Astrocyte (in vitro differentiated cells and primary cell): ENCODE measurements around the gene RIPOR3. TPM values are rescaled to one million over a fixed set of nuclear protein-coding genes. Genes with fewer than 3 reads are reported as not detected.
"Not testable (repeated sequence)": the region's sequence is repeated elsewhere in the genome, so short reads cannot be mapped to it uniquely, and the experiment has no call there.

Experiments
- DNase-seq: peaks from one replicate; pipeline ENCODE4 v3.0.0-alpha.2; 2010; ENCODE audit warnings: low read depth
- FAIRE-seq: peaks from 2 replicates; lab custom pipeline; 2011; peaks lifted over from hg19 to GRCh38; lab: Jason Lieb, UNC
- H2AFZ ChIP-seq: 2 replicates; pipeline ENCODE4 v1.6.0; 2012; ENCODE audit warnings: low read depth, low read length, inconsistent platforms
- H3K27ac ChIP-seq: 2 replicates; pipeline ENCODE4 v1.5.1; 2011; ENCODE audit warnings: low read depth, low read length, inconsistent platforms
- H3K27me3 ChIP-seq: 2 replicates; pipeline ENCODE4 v1.6.0; 2011; ENCODE audit warnings: low read length, inconsistent platforms; ENCODE audit not compliant: insufficient read depth
- H3K36me3 ChIP-seq: 2 replicates; pipeline ENCODE4 v1.5.1; 2011; ENCODE audit warnings: low read length, inconsistent platforms; ENCODE audit not compliant: insufficient read depth
- H3K4me1 ChIP-seq: 2 replicates; pipeline ENCODE4 v1.5.1; 2011; ENCODE audit warnings: low read length, inconsistent platforms; ENCODE audit not compliant: insufficient read depth
- H3K4me2 ChIP-seq: 2 replicates; pipeline ENCODE4 v1.6.0; 2012; ENCODE audit warnings: low read length, inconsistent platforms
- H3K4me3 ChIP-seq: 2 replicates; pipeline ENCODE4 v1.5.1; 2011; ENCODE audit warnings: low read depth, mild to moderate bottlenecking, low read length, inconsistent platforms; ENCODE audit not compliant: insufficient read depth
- H3K79me2 ChIP-seq: 2 replicates; pipeline ENCODE4 v1.6.0; 2012; ENCODE audit warnings: mild to moderate bottlenecking, low read length, inconsistent platforms; ENCODE audit not compliant: insufficient read depth
- H3K9ac ChIP-seq: 2 replicates; pipeline ENCODE4 v1.6.0; 2012; ENCODE audit warnings: mild to moderate bottlenecking, low read length, inconsistent platforms
- H3K9me3 ChIP-seq: 2 replicates; pipeline ENCODE4 v1.5.1; 2012; ENCODE audit warnings: low read depth, mild to moderate bottlenecking, low read length, inconsistent platforms; ENCODE audit not compliant: insufficient read depth
- H4K20me1 ChIP-seq: 2 replicates; pipeline ENCODE4 v1.6.0; 2012; ENCODE audit warnings: low read length, inconsistent platforms; ENCODE audit not compliant: insufficient read depth
- H3K27ac Mint-ChIP-seq: one replicate; pipeline ENCODE4 v1.8.0; 2021; ENCODE audit warnings: mild to moderate bottlenecking, mixed read lengths; ENCODE audit not compliant: unreplicated experiment
- H3K27me3 Mint-ChIP-seq: one replicate; pipeline ENCODE4 v1.8.0; 2021; ENCODE audit warnings: low read depth, mixed read lengths; ENCODE audit not compliant: unreplicated experiment
- H3K36me3 Mint-ChIP-seq: one replicate; pipeline ENCODE4 v1.8.0; 2021; ENCODE audit warnings: low read depth, mixed read lengths; ENCODE audit not compliant: unreplicated experiment
- H3K4me1 Mint-ChIP-seq: one replicate; pipeline ENCODE4 v1.8.0; 2021; ENCODE audit warnings: low read depth, mixed read lengths; ENCODE audit not compliant: unreplicated experiment
- H3K4me3 Mint-ChIP-seq: one replicate; pipeline ENCODE4 v1.8.0; 2021; ENCODE audit warnings: mild to moderate bottlenecking, moderate library complexity, mixed read lengths; ENCODE audit not compliant: unreplicated experiment
- H3K9me3 Mint-ChIP-seq: one replicate; pipeline ENCODE4 v1.8.0; 2021; ENCODE audit warnings: mild to moderate bottlenecking, mixed read lengths; ENCODE audit not compliant: unreplicated experiment
- CTCF ChIP-seq: IDR thresholded peaks from 2 replicates; pipeline ENCODE4 v1.5.1; 2011; ENCODE audit warnings: low read depth, mild to moderate bottlenecking, inconsistent platforms, low read length, moderate library complexity; ENCODE audit not compliant: insufficient read depth
- EZH2 ChIP-seq: IDR thresholded peaks from 2 replicates; pipeline ENCODE4 v1.6.1; 2012; ENCODE audit warnings: mild to moderate bottlenecking, low read length, inconsistent platforms; ENCODE audit not compliant: insufficient read depth
- total RNA-seq: library from RNA; stranded (reverse); gene quantifications from 2 replicates; pipeline ENCODE4 v1.2.1, GENCODE V29; 2021

Gene RIPOR3
- total RNA-seq, 1 donor from 2014 or later: 0.39 TPM

- Histone ChIP-seq H3K4me1 (no peaks in the 10 kb centered on the region), H3K9me3 (peaks cover 8% of the 10 kb centered on the region), H3K9ac (no peak overlapping the region), H3K4me2 (no peak overlapping the region), H3K27ac (no peak overlapping the region), H4K20me1 (no peaks in the 10 kb centered on the region), H2AFZ (no peak overlapping the region), H3K79me2 (no peaks in the 10 kb centered on the region), H3K36me3 (no peaks in the 10 kb centered on the region), H3K4me3 (no peak overlapping the region), H3K27me3 (no peaks in the 10 kb centered on the region)
- Mint-ChIP-seq H3K27ac (no peak overlapping the region), H3K36me3 (no peaks in the 10 kb centered on the region), H3K27me3 (peaks cover 2% of the 10 kb centered on the region), H3K9me3 (peaks cover 1% of the 10 kb centered on the region), H3K4me1 (peaks cover 4% of the 10 kb centered on the region), H3K4me3 (no peak overlapping the region)
- DNase-seq (no peak), FAIRE-seq (no peak)
- TF ChIP-seq EZH2 (no peak), CTCF (no peak)
Measured at GRCh38 chr20:50621068-50621665, 70.2 kb downstream of the RIPOR3 start.

GRCh38 chr20:50620459-50620858 lies 70.9 kb downstream of the RIPOR3 start:
- H3K4me3 ChIP-seq, H3K27ac ChIP-seq, H3K36me3 Mint-ChIP-seq, H4K20me1 ChIP-seq, FAIRE-seq, H3K4me3 Mint-ChIP-seq, DNase-seq, H3K27me3 ChIP-seq, H2AFZ ChIP-seq, H3K4me1 Mint-ChIP-seq, H3K27me3 Mint-ChIP-seq, H3K36me3 ChIP-seq, H3K9me3 ChIP-seq, H3K79me2 ChIP-seq, H3K27ac Mint-ChIP-seq, H3K4me1 ChIP-seq, H3K9me3 Mint-ChIP-seq, H3K4me2 ChIP-seq, H3K9ac ChIP-seq: not testable (repeated sequence)

GRCh38 chr20:50618537-50618936 lies 72.8 kb downstream of the RIPOR3 start:
- Histone ChIP-seq H3K9me3 (peaks cover 8% of the 10 kb centered on the region), H3K36me3 (no peaks in the 10 kb centered on the region), H4K20me1 (no peaks in the 10 kb centered on the region), H3K27ac (no peak overlapping the region), H3K9ac (no peak overlapping the region), H3K27me3 (peaks cover 2% of the 10 kb centered on the region), H3K4me1 (no peaks in the 10 kb centered on the region), H3K79me2 (no peaks in the 10 kb centered on the region), H3K4me2 (no peak overlapping the region), H2AFZ (no peak overlapping the region), H3K4me3 (no peak overlapping the region)
- Mint-ChIP-seq H3K4me3 (peak overlapping the region; percentile 31), H3K27ac (no peak overlapping the region), H3K27me3 (peaks cover under 1% of the 10 kb centered on the region), H3K9me3 (peaks cover 1% of the 10 kb centered on the region), H3K4me1 (peaks cover 4% of the 10 kb centered on the region), H3K36me3 (no peaks in the 10 kb centered on the region)
- DNase-seq (no peak), FAIRE-seq (no peak)
- TF ChIP-seq EZH2 (no peak), CTCF (no peak)
